H1 (cell line): ENCODE results near the gene GAB2. TPM values are rescaled to one million over a fixed set of nuclear protein-coding genes. Genes with fewer than 3 reads are reported as not detected.

Experiments
- ASH2L ChIP-seq: fragments of 200-600, 300-600 bp; sonication (generic); IDR thresholded peaks from one replicate; pipeline ENCODE4 v1.7.1; 2017; ENCODE audit warnings: low read length
- BRCA1 ChIP-seq: IDR thresholded peaks from 2 replicates; pipeline ENCODE4 v1.6.1; 2012; ENCODE audit warnings: low read depth, low read length, improper control_type of control experiment
- CREB1 ChIP-seq: IDR thresholded peaks from 2 replicates; pipeline ENCODE4 v1.6.1; 2012; ENCODE audit warnings: inconsistent platforms
- EP300 ChIP-seq, 2 experiments: IDR thresholded peaks; 1 replicate in 1 of 2; 2 replicates in 1 of 2; pipeline ENCODE4 v1.6.1; 2011 to 2012; ENCODE audit warnings: low read depth in 2 of 2, low read length in 2 of 2, mild to moderate bottlenecking in 2 of 2, borderline replicate concordance in 1 of 2, inconsistent platforms in 1 of 2, moderate library complexity in 1 of 2
- JUN ChIP-seq: IDR thresholded peaks from 2 replicates; pipeline ENCODE4 v1.6.1; 2011; ENCODE audit warnings: low read depth, mild to moderate bottlenecking, improper control_type of control experiment, low read length
- KDM5A ChIP-seq: fragments of 200-600 bp; IDR thresholded peaks from 2 replicates; pipeline ENCODE4 v1.7.1; 2012; ENCODE audit warnings: mild to moderate bottlenecking, low read length, inconsistent platforms, mixed read lengths
- MAFK ChIP-seq: IDR thresholded peaks from 2 replicates; pipeline ENCODE4 v1.6.1; 2012; ENCODE audit warnings: low read depth, mild to moderate bottlenecking, improper control_type of control experiment, low read length
- POLR2A ChIP-seq, 2 experiments: IDR thresholded peaks; 1 replicate in 1 of 2; 2 replicates in 1 of 2; pipeline ENCODE4 v1.6.1; 2011; ENCODE audit warnings: low read depth in 2 of 2, low read length in 2 of 2, mild to moderate bottlenecking in 2 of 2; ENCODE audit errors: control extremely low read depth in 1 of 2
- RXRA ChIP-seq: IDR thresholded peaks from 2 replicates; pipeline ENCODE4 v1.6.1; 2011; ENCODE audit warnings: low read depth, mild to moderate bottlenecking, low read length, moderate library complexity; ENCODE audit not compliant: insufficient read depth
- SIX5 ChIP-seq: IDR thresholded peaks from 2 replicates; pipeline ENCODE4 v1.6.1; 2011; ENCODE audit warnings: mild to moderate bottlenecking, low read depth, low read length
- SUZ12 ChIP-seq: fragments of 200-600 bp; sonication (generic); IDR thresholded peaks from 2 replicates; pipeline ENCODE4 v1.6.1; 2012; ENCODE audit warnings: mild to moderate bottlenecking, inconsistent platforms, low read length, moderate library complexity, mixed read lengths
- polyA plus RNA-seq, 7 experiments: library from polyadenylated mRNA; depleted of rRNA in 3 of 7; stranded (reverse) in 5 of 7; unstranded in 2 of 7; fragments of >200 nt in 5 of 7; fragments of 200-250 nt in 2 of 7; gene quantifications; 1 replicate in 5 of 7; 2 replicates in 1 of 7; 4 replicates in 1 of 7; pipeline versions ENCODE4 v1.2.1 to v1.2.3, GENCODE V29; 2011 to 2013; ENCODE audit warnings: missing spikeins in 2 of 7, mixed read lengths in 2 of 7
- total RNA-seq: library from RNA; stranded (reverse); fragmentation: NEBNext Ultra II Directional; extraction: Animal tissue kit (Norgen Biotek cat#: 25700); gene quantifications from 2 replicates; pipeline ENCODE4 v1.2.1, GENCODE V29; 2021
- TF ChIP-seq, protein P1 (sequence below): fragments of 300-600 bp; sonication (generic); IDR thresholded peaks from 2 replicates; pipeline ENCODE4 v1.7.1; 2012; ENCODE audit warnings: low read length, moderate library complexity, mild to moderate bottlenecking, inconsistent platforms; ENCODE audit not compliant: insufficient replicate concordance
- TF ChIP-seq, protein P2 (sequence below): IDR thresholded peaks from 2 replicates; pipeline ENCODE4 v1.6.1; 2012; ENCODE audit warnings: inconsistent platforms

GAB2 gene
- total and polyA plus RNA-seq, 2 of the 8 experiments (the other 6 are each of a cell fraction or from before 2014, with no cell fraction given) = 6.3 to 14.0 TPM

DNA sequence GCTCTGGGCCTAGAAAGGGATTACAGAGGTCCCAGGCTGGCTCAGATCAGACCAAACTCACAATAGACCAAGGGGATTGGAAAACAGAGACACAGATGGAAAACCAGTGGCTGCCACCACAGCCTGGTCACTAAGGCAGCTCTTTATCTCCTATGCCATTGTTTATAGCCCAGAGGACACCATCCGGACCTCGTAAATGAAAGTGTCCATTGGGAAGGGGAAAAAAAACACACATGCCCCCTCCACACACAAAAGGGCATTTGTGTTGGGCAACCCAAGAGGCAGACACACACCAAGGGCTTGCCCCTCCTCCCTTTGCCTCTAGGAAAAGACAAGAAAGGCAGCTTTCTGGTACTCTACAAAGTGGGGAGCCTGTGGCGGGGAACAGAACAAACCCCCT, 85.9 kb downstream of the GAB2 start (continued):
- TF ChIP-seq, protein P1, sequence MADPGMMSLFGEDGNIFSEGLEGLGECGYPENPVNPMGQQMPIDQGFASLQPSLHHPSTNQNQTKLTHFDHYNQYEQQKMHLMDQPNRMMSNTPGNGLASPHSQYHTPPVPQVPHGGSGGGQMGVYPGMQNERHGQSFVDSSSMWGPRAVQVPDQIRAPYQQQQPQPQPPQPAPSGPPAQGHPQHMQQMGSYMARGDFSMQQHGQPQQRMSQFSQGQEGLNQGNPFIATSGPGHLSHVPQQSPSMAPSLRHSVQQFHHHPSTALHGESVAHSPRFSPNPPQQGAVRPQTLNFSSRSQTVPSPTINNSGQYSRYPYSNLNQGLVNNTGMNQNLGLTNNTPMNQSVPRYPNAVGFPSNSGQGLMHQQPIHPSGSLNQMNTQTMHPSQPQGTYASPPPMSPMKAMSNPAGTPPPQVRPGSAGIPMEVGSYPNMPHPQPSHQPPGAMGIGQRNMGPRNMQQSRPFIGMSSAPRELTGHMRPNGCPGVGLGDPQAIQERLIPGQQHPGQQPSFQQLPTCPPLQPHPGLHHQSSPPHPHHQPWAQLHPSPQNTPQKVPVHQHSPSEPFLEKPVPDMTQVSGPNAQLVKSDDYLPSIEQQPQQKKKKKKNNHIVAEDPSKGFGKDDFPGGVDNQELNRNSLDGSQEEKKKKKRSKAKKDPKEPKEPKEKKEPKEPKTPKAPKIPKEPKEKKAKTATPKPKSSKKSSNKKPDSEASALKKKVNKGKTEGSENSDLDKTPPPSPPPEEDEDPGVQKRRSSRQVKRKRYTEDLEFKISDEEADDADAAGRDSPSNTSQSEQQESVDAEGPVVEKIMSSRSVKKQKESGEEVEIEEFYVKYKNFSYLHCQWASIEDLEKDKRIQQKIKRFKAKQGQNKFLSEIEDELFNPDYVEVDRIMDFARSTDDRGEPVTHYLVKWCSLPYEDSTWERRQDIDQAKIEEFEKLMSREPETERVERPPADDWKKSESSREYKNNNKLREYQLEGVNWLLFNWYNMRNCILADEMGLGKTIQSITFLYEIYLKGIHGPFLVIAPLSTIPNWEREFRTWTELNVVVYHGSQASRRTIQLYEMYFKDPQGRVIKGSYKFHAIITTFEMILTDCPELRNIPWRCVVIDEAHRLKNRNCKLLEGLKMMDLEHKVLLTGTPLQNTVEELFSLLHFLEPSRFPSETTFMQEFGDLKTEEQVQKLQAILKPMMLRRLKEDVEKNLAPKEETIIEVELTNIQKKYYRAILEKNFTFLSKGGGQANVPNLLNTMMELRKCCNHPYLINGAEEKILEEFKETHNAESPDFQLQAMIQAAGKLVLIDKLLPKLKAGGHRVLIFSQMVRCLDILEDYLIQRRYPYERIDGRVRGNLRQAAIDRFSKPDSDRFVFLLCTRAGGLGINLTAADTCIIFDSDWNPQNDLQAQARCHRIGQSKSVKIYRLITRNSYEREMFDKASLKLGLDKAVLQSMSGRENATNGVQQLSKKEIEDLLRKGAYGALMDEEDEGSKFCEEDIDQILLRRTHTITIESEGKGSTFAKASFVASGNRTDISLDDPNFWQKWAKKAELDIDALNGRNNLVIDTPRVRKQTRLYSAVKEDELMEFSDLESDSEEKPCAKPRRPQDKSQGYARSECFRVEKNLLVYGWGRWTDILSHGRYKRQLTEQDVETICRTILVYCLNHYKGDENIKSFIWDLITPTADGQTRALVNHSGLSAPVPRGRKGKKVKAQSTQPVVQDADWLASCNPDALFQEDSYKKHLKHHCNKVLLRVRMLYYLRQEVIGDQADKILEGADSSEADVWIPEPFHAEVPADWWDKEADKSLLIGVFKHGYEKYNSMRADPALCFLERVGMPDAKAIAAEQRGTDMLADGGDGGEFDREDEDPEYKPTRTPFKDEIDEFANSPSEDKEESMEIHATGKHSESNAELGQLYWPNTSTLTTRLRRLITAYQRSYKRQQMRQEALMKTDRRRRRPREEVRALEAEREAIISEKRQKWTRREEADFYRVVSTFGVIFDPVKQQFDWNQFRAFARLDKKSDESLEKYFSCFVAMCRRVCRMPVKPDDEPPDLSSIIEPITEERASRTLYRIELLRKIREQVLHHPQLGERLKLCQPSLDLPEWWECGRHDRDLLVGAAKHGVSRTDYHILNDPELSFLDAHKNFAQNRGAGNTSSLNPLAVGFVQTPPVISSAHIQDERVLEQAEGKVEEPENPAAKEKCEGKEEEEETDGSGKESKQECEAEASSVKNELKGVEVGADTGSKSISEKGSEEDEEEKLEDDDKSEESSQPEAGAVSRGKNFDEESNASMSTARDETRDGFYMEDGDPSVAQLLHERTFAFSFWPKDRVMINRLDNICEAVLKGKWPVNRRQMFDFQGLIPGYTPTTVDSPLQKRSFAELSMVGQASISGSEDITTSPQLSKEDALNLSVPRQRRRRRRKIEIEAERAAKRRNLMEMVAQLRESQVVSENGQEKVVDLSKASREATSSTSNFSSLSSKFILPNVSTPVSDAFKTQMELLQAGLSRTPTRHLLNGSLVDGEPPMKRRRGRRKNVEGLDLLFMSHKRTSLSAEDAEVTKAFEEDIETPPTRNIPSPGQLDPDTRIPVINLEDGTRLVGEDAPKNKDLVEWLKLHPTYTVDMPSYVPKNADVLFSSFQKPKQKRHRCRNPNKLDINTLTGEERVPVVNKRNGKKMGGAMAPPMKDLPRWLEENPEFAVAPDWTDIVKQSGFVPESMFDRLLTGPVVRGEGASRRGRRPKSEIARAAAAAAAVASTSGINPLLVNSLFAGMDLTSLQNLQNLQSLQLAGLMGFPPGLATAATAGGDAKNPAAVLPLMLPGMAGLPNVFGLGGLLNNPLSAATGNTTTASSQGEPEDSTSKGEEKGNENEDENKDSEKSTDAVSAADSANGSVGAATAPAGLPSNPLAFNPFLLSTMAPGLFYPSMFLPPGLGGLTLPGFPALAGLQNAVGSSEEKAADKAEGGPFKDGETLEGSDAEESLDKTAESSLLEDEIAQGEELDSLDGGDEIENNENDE = no peak
- TF ChIP-seq RXRA (no peak), EP300 (IDR thresholded peaks at IDR 0.05; ENCODE audit: borderline replicate concordance in 1 of 2, low read depth in 2 of 2, low read length in 2 of 2) (no peak), JUN (no peak), ASH2L (no peak), SIX5 (no peak), MAFK (no peak), POLR2A (IDR thresholded peaks at IDR 0.05; ENCODE audit: control extremely low read depth in 1 of 2, low read depth in 2 of 2, low read length in 2 of 2) (no peak), CREB1 (no peak), BRCA1 (no peak), KDM5A (no peak), SUZ12 (no peak)
- TF ChIP-seq, protein P2, sequence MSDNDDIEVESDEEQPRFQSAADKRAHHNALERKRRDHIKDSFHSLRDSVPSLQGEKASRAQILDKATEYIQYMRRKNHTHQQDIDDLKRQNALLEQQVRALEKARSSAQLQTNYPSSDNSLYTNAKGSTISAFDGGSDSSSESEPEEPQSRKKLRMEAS = no peak
